Type B pancreatic cell (in vitro differentiated cells): ENCODE results near the gene TBC1D19. TPM values are rescaled to one million over a fixed set of nuclear protein-coding genes. Genes with fewer than 3 reads are reported as not detected.

ENCODE experiments used
- DNase-seq: peaks from one replicate; pipeline ENCODE4 v3.0.0; 2021; ENCODE audit warnings: mixed read lengths; ENCODE audit not compliant: unreplicated experiment; ENCODE audit errors: extremely low spot score
- H3K27ac Mint-ChIP-seq: 2 replicates; pipeline ENCODE4 v1.8.0; 2021; ENCODE audit warnings: mild to moderate bottlenecking, mixed read lengths
- H3K27me3 Mint-ChIP-seq: 2 replicates; pipeline ENCODE4 v1.8.0; 2021; ENCODE audit warnings: mixed read lengths
- H3K36me3 Mint-ChIP-seq: 2 replicates; pipeline ENCODE4 v1.8.0; 2021; ENCODE audit warnings: mixed read lengths
- H3K4me1 Mint-ChIP-seq: one replicate; pipeline ENCODE4 v1.8.0; 2021; ENCODE audit warnings: mixed read lengths; ENCODE audit not compliant: unreplicated experiment
- H3K4me3 Mint-ChIP-seq: 2 replicates; pipeline ENCODE4 v1.8.0; 2021; ENCODE audit warnings: mild to moderate bottlenecking, mixed read lengths
- H3K9me3 Mint-ChIP-seq: 2 replicates; pipeline ENCODE4 v1.8.0; 2021; ENCODE audit warnings: mixed read lengths
- CTCF ChIP-seq: fragments of 200-600 bp; sonication (generic); conservative IDR thresholded peaks from 2 replicates; pipeline ENCODE4 v1.5.0; 2021; ENCODE audit warnings: antibody characterized with exemption, mild to moderate bottlenecking
- total RNA-seq: library from RNA; stranded (reverse); gene quantifications from 2 replicates; pipeline ENCODE4 v1.2.1, GENCODE V29; 2021; ENCODE audit warnings: low replicate concordance

TBC1D19 gene
- total RNA-seq, 1 donor from 2014 or later = 11.8 TPM

DNA sequence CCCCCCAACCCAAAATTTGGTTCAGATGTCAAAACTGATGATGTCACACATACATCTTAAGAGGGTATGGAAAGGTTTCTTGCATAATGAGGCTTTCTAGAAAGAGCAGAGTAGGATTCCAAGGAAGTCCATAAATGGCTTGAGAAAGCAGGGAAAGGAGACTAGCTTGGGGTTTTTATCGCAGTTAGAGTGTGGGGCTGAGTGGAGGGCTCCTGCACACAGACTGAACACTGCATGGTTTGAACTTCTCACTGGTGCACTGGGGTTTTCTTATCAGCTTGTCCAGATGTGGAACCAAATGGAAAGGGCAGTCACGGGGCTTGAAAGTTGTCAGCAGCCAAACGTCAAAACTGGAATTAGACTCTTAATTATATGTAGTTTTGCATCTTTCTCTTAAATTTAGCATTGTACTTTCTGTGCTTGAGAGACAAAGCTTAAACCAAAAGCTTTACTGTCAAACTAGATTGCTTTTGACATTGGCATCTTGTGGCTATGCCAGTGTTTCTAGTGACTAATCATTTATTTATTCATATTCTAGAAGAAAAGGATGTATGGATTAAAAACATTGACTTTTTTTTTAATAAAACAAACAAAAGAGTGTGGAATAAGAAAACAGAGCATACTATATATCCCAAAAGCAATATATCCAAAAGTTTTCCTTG, 198.4 kb downstream of the TBC1D19 start:
- peaks cover 13% of the 10 kb centered on the region for H3K4me1 Mint-ChIP-seq
- H3K36me3 Mint-ChIP-seq = no peaks in the 10 kb centered on the region
- no peak overlapping the region for H3K27ac Mint-ChIP-seq
- TF ChIP-seq CTCF = no peak
- H3K9me3 Mint-ChIP-seq = no peaks in the 10 kb centered on the region
- no peak for DNase-seq
- H3K27me3 Mint-ChIP-seq = no peaks in the 10 kb centered on the region
- no peak overlapping the region for H3K4me3 Mint-ChIP-seq

DNA sequence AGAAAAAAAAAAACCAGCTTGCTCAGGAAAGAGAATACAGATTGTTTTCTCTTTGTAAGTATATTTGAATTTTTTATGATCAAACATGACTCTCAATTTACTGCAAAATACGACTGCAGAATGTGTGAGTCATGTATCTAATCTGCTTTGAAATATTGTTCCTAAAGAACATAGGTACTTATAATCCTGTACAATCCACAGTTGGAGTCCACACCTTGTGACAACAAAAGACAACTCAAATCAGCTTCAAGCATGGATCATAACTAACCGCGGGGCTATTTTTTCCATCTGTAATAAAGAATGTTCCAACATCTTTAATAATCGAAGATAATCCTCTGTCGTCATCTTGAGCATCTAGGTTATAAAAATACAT, 198.9 kb downstream of the TBC1D19 start:
- H3K36me3 Mint-ChIP-seq = no peaks in the 10 kb centered on the region
- H3K4me1 Mint-ChIP-seq = peaks cover 18% of the 10 kb centered on the region
- no peaks in the 10 kb centered on the region for H3K27me3 Mint-ChIP-seq
- H3K9me3 Mint-ChIP-seq = no peaks in the 10 kb centered on the region
- no peak overlapping the region for H3K27ac Mint-ChIP-seq
- TF ChIP-seq CTCF = no peak
- no peak for DNase-seq
- H3K4me3 Mint-ChIP-seq = no peak overlapping the region

DNA sequence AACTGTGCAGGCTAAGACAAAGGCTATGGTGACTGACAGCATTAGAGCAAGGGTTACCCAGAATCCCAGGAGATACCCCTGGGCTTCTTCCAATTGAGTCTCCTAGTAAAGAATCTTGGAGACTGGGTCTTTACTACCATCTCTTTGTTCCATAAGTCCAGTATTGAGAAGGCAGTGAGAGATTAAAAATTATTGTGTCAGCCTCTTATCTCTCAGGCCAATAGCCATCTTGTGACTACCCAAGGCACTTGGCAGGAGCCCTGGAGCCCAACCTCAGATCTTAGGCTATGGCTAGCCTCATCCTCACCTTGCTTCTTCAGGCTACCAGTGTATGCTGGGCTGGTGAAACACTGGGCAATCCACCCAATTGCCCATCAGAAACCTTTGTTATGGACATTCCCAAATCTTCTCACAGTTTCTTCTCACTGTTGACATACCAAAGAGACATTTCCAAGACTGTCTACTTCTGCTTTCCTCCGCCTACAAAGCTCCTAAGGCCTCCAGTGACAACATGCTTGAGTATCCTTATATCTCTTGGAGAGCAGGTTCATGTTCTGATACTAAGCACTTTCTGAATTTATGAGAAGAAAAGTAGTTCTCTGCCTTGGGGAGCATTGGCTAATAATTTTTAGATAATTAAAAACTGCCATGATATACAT, 200.5 kb downstream of the TBC1D19 start:
- TF ChIP-seq CTCF = no peak
- no peak for DNase-seq
- Mint-ChIP-seq H3K9me3 (no peaks in the 10 kb centered on the region), H3K27ac (no peak overlapping the region), H3K36me3 (no peaks in the 10 kb centered on the region), H3K27me3 (no peaks in the 10 kb centered on the region), H3K4me1 (peaks cover 21% of the 10 kb centered on the region), H3K4me3 (no peak overlapping the region)

DNA sequence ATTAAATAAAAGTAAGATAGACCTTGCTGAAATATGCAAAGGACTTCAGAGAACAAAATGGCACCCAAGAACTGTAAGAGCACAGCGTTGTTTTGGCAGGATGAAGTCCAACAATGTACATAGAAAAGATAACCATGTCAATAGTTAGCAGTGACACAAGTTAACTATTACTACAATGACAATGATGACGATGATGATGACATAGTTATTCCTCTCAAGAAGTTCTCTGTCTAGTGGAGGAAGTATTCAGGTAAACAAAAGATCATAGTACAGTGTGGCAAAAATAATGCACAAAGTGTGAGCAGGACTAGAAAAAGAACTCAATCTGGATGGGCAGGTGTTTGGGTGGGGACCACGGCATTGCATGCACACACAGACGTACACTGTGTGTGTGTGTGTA, 201.4 kb downstream of the TBC1D19 start:
- no peaks in the 10 kb centered on the region for H3K9me3 Mint-ChIP-seq
- peak overlapping the region; percentile 12 for H3K27ac Mint-ChIP-seq
- H3K27me3 Mint-ChIP-seq = no peaks in the 10 kb centered on the region
- DNase-seq = no peak
- no peak overlapping the region for H3K4me3 Mint-ChIP-seq
- no peaks in the 10 kb centered on the region for H3K36me3 Mint-ChIP-seq
- no peak for TF ChIP-seq CTCF
- H3K4me1 Mint-ChIP-seq = peaks cover 21% of the 10 kb centered on the region

DNA sequence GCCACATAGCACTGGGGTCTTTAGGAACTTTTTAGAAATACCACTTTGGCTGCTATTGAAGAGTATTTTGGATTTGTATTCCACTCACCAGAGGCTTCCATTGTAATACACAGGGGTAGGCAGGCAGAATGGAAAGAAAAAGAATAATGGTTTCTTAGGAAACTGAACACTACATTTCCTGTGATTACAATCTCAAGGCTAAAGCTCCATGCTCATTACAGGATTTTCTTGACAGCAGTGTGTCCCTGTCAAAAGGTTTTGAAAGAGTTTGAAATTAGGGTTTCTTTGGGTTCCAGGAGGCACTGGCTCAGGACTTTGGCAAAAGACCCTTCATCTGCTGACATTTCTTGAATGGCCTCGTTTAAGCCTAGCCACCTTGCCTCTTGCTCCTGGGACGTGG, 201.9 kb downstream of the TBC1D19 start:
- TF ChIP-seq CTCF = no peak
- no peaks in the 10 kb centered on the region for H3K27me3 Mint-ChIP-seq
- H3K27ac Mint-ChIP-seq = peak overlapping the region; percentile 12
- DNase-seq = no peak
- H3K36me3 Mint-ChIP-seq = no peaks in the 10 kb centered on the region
- H3K9me3 Mint-ChIP-seq = no peaks in the 10 kb centered on the region
- no peak overlapping the region for H3K4me3 Mint-ChIP-seq
- peaks cover 21% of the 10 kb centered on the region for H3K4me1 Mint-ChIP-seq
